HG02970 (cell line): Measurements from ENCODE around the gene SNAP25.
A peak's percentile ranks its signal among the peaks of the same experiment; 100 is the strongest.

ENCODE experiments used
- ATAC-seq: cut with Tn5 transposase; IDR thresholded peaks from one replicate; pipeline ENCODE4 v1.9.1; 2021; ENCODE audit warnings: mild to moderate bottlenecking, moderate library complexity, moderate number of reproducible peaks; ENCODE audit not compliant: unreplicated experiment, low FRiP score

The SNAP25 gene

DNA sequence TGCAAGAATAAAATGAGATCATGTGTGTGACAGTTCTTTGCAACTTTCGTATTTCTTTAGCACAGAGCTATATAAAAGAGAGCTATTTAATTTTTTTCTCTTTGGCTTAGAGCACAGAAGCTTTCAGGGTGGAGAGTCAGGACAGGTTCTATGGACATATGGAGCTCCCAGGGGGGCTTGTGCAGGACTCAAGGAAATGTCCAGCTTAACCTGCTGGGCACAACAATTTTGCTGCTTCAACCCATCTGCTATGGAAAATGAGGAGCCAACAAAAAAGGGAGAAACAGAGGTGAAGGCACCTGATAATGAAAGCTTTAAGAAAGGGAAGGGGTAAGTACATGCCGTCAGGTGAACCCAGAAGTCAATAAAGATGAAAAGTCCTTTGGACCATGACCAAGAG is 5.1 kb upstream of the SNAP25 start:
- no peak for ATAC-seq

DNA sequence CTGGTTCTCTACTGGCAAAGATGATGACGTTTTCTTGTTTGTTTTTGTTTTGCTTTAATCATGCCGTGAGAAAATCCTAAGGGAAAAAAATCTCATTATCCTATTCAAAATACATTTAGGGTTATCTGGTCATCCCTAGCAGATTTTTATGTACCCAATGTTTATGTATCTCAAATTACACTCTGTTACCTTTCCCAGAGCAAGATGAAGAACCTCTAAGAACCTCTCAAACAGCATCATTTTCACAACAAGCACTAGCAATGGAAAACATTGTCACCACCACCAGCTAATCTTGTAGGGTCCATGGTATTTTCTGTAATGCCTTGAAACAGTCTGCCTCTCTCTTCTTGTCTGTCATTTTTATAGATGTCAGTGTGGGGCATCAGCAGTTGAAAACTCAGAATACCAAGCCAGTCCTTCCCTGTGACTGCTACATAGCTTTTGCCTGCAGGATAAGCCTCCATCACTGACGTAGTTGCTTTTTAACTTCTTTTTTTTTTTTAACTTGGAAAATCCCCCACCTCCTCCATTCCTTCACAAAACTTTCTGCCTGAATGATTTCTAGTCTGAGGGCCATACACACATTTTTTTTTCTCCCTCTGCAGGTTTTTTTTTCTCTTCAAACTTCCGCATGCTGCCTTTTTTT is 2.4 kb upstream of the SNAP25 start:
- ATAC-seq = no peak

DNA sequence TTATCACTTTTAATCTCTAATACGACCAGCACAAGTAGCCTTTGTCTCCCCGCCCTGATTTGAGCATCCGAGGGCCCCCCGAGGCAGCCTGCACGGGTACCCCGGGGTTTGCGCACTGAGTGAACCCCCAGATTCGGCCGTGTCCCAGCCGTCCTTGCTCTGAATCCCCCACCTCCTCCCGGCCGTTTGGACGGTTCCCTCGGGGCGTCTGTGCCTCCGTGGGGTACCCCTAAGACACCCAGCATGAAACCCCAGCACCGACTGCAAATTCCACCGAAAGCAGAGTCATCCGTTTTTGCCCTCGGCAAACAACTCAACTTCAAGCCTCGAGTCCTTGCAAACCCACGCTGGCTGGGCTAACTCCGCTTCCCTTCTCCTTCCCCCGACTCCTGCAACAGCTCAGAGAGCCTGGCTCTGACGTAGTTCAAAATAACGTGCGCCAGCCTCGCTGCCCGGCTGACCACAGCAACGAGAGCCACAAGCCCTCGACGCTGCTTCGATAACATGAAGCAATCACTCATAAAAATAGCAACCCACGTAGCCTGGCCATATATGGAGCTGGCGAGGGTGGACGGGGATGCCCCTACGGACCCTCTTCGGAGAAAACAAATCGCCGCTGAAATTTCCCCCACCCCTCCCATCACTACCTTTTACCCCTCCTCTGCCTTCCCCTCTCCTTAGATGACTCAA is 764 bp upstream of the SNAP25 start:
- ATAC-seq = no peak

DNA sequence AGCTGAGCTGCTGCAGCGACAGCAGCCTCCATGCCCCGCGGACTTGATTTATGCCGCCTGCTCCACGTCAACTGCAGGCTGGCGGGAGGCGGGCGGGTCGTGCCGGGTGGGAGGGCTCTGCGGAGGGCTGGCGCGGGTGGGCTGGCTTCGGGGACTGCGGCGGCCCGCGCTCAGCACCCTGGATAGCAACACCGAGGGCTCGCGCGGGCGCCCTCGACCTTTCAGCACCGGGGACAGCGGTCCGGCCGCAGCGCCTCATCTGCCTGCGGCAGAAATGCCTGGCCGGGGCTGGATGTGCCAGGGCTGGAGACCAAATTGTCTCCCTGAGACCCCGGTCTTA is 792 bp downstream of the SNAP25 start:
- ATAC-seq = peak; percentile 82

DNA sequence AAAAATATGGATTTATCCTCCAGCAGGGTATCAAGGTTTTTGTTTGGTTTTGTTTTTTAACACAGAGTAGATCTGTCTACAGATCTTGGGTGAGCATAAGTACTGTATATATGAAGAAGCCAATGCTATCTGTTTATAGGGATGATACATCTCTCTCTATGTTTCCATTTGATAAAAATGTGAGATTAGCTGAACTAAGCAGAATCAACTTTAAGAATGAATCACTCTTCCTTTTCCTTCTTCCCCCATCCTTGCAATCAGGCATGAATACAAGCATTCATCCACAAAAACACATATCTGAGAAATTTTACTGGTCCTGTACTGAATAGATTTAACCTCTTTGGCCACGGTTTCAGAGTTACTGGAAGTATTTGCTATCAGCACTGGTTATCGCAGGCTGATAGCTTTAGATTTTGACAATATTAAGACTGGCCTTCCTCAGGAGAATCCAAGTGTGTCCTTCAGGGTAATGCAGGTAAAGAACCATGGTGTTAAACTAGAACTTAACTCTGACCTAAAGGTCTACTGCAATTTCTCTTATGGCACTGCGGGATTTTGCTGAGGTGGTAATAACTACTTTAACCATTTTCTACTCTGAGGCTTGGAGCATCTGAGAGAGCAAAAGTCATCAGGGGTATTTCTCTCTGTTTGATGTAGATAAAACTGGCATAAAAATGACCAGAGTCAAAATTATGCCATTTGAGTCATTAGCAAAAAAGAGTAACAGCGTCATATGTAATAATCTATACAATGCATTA is 1.5 kb downstream of the SNAP25 start:
- ATAC-seq = no peak

DNA sequence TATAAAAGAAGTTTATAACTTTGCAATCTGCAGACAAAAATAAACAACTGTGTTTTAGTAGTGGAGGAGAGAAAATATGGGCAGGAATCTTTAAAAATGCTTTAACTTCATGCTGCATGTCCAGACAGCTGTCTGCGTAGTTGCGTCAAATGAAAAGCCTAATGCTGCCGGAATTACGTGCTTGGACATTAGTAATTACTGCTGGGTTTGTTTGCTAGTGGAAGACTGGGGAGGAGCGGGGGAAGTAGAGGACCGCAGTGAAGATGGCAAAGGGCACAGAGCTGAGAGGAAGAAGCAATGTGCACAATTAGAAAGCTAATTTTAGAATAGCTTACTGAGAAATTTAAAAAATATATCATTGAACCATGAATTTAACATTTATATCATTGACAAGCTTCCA is 2.4 kb downstream of the SNAP25 start:
- ATAC-seq = no peak

DNA sequence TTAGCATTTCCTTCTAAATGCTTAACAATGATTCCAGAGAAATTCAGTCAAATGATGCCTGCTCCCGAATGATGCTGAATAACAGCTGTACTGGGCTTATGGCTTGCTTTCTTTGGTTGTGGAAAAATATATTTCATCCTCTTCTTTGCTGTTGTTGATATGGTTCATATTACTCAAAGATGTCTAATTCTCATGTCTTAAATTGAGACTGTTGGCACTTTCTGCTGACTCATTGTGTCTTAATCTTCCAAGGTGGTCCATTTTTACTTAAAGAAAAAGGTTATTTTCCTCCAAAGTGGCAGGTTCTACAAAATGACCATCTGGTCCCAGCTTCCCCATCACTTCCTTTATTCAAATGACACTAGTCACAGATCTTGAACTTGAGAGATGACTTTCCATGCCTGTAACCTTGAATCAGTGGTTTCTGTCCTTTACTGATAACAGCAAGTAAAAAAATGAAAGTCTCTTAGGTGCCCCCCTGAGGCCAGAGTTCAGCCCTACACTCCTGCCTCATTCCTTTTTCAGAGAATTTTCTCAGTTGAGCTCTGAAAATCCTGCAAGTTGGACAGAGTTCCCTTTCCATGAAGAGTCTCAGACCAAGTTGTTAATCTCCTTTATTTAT is 6.9 kb downstream of the SNAP25 start:
- no peak for ATAC-seq

DNA sequence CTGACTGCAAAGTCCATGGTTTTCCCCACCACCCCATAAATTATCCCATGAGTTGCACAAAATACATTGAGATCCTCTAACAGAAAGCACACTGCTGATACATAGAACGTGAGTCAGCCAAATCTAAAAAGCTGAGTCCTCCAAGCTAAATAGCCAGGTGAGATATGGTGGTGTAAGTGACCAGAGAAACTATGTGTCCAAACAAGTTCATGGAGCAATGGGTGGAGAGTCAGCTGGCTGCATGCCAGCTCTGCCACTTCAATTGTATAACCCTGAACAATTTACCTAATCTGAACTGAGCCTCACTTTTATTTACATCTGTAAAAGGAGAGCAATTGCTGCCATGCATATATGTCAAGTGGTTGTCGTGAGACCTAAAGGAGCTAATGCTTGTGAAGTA is 9.7 kb downstream of the SNAP25 start:
- no peak for ATAC-seq

DNA sequence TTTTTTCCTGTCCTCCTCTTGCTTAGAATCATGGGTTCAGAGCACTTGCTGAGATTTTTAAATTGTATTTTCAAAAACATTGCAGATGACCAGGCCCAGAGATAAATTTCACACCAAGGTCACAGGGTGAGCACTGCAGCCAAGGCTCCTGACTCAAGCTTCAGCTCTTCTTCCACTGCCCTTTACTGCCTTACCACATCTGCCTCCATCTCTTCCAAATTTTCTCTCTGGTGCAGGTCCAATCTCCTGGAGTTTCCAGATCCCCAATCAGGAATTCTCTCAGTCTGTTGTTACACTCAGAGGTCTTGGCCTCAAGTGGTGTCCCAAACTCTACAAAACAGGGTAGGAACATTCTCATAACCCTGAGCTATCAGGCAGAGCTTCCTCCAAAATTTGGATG is 12.7 kb downstream of the SNAP25 start:
- ATAC-seq = no peak

DNA sequence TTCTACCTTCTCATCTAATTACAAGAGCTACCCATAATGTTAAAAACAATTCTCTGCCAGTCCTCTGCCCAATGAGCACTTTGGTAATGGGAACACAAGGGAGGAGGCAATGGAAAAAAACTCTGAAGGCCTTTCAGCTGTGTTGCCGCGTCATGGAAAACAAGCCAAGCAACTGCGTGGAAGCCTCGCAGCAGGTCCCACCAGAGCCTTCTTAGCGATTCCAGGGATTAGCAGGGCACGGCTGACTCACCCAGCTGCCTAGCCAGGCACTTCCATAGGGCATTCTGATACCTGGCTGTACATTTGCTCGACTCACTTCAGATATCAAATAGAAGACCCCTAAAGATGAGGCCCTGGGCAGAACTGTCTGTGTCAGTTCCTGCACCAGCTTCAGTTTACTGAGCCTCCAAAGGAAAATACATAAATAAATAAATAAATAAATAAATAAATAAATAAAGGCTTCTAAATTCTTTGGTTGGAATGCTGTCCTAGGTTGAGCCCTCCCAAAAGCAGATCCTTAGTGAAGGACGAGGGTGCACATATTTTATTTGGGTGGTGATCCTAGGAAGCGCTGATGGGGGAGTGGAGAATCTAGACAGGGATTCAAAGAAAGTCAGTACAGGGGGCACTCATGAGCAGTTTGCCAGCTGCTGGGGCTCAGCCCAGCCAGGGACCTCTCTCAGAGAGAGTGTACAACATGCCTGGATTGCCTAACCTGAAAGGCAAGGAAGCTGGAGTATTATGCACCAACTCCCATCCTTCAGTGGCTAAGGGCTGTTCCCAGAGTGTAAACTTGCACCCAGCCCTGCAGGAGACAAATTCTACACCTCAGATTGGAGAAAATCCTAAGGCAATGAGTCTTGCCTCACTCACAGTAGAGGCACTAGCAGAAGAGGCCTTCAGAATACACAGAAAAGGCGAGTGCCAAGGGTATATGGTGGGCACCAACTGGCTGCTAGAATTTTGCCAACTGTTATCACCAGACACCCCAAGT is 18.2 kb downstream of the SNAP25 start:
- ATAC-seq = no peak

DNA sequence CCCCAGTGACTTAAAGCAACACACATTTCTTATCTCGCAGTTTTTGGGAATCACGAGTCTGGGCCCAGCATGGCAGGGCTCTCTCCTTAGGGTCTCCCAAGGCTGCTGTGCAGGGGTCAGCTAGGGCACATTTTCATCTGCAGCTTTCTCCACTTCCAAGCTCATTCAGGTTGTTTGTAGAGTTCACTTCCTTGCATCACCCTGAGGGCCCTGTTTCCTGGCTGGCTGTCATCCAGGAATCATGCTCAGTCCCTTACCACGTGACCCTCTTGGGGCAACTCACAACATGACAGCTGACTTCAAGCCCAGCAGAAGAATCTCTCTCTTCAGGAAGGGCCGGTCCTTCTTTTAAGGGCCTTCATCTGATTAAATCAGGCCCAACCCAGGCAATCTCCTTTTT is 21.3 kb downstream of the SNAP25 start:
- ATAC-seq = no peak

DNA sequence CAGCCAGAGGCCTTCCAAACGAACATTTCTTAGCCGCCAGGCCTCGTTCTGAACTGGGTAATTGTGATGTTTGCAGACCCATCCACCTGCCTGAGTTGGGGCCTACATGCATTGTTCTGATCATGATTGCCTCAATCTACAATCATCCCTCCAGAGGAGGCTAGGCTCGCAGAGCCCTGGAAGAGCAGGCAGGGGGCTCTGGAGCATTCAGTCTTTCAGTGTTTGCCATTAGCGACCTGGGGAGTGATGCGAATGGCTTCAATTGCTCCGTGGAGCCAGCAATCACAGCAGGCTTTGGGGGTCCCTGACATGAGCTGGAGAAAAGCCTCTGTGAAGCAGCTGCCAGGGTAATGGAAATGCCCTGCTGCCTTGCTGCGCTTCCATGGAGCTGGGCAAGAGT is 22.0 kb downstream of the SNAP25 start:
- no peak for ATAC-seq

DNA sequence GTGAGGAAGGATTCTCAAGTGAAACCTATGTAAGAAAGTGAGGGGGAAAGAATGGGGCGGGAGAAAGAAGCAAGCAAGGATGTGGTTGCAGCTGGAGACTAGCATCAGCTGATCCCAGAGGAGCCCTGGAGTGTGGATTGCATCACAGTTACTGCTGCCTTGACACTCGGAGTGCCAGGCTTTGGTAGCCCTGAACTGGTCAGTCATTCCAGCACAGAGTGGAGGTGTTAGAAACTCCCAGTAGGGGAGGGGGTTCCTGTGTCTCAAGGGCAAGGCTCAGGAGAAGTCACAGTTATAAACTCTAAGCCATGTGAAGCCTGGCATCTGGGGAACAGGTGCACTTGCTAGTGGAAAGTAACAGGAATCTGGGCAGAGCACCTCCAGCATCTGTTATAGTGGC is 23.5 kb downstream of the SNAP25 start:
- ATAC-seq = no peak

DNA sequence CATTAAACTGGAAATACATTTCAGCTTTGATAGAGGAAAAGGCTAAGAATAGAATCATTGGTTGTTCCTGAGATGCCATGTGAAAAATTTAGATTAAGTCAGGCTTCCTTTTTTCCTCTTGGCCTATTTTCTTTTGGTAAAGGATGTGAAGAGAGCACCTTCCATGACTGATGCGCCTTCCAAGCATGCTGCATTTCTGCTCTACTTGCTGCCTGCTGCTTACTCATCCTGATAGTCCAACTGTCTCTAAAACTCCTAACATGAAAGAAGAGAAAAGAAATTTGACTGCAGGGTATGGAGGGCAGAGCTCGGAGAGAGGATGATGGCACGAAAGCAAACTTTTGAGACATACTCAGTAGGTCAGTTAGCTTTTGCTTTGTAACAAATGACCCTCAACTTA is 28.8 kb downstream of the SNAP25 start:
- no peak for ATAC-seq

DNA sequence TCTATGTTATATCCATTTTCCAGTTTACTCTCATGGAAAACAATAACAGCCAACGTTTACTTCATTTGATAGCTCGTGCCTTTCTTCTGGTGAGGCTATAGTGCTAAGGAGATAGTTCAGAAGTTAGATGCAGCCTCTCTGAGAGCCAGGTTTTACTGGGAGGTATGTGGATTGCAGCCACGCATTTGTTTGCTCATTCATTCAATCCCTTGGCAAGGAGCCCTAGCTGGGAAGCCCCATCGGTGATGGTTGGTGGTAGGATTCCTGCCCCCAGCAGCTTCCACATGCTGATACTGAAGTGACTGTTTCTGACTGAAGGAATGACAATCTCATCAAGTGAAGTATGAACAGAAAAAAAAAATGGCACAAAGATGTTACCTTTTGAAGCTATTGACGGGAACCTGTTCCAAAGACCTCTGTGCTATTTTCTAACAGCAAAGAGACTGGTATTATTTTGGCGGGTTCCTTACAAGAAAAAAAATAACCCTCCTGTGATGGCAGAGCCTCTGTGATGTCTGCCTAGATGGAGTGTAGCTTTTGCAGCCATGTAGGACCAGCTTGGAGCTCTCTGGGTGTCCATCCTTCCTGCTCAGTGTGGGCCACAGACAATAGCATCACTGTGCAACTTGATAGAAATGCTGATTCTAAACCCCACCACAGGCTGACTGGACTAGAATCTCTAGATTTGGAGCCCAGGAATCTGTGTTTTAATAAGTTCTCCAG is 30.6 kb downstream of the SNAP25 start:
- no peak for ATAC-seq

DNA sequence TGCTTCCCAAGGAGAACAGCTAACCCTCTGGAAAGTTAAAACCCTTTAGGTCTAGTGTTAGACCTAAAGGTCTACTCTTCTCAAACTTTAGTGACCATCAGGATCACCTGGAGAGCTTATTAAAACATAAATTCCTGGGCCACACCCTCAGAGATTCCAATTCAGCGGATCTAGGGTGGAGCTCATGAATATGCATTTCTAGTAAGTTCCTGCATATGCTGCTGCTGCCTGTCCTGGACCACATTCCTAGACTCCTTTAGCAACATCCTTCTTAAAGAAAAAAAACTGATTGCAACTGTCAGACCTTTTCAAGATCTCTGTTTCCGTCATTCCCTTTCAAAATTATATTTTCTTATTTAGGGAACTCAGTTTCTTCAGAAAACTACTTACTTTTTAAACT is 31.2 kb downstream of the SNAP25 start:
- no peak for ATAC-seq

DNA sequence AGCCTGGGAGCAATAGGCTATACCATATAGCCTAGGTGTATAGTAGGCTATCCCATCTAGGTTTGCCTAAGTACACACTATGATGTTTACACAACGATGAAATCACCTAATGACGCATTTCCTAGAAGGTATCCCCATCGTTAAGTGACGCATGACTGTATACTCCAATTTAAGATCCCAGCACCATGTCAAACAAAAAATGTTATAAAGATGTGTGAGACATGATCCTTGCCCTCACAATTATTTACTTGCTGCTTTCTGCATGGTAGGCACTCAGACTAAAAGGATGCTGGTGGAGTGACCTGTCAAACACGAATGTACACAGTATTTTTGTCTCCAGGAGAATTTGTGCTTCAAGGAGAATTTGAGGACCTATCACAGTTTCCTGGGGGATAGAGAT is 32.3 kb downstream of the SNAP25 start:
- ATAC-seq = no peak

DNA sequence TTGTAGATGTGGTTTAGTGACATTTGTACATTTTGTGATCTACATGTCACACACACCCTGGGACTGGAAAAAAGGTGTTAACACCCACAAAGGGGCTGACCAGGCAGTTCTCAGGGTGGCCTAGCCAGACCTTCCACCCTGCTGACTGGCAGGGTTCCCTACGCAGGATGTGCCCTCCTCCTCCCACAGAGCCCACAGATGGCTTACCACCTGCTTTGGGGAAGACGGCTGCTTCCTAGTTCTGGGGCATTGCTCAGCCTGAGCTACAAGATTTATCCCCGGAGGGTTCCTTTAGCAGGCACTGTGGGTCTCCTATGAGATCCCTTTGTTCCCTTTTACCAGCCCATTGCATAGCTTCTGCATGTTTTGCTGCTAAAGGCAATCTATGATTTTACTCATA is 35.1 kb downstream of the SNAP25 start:
- ATAC-seq = no peak

DNA sequence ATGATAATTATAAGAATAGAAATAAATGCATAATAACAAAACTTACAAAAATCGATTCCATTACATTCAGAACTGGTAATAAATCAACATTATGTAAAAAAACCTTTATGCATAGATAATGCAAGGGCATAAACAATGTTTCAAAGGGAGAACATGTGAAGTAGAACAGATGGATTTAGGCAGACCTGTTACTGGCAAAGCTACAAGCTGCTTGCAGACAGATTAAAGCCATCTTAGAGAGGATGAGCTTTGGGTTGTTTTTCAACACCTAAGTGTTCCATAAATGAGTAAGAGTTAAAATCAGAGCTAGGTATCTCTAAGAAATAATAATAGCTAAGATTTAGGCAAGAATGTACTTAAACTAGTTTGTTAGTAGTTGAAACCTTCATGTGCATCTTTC is 37.2 kb downstream of the SNAP25 start:
- no peak for ATAC-seq

DNA sequence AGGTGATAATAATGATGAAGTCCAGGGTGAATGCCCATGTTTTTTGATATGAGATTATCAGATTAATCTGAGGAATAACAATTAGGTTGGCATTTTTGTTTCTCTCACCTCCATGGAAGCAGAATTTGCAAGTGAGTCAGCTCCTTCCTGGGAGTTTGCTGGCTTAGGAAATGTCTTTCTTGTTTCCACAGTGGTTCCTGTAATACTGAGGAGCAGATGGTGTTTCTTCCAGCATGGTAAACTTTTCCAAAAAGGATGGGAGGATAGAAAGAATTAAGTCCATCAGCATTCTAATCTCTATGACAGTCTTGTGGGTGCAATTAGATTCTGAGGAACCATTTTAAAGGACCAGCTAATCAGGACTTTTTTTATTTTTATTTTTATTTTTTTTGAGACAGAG is 40.5 kb downstream of the SNAP25 start:
- no peak for ATAC-seq
